Measurements from ENCODE around the gene GPHN. TPM values are rescaled to one million over a fixed set of nuclear protein-coding genes. Genes with fewer than 3 reads are reported as not detected.

Gene GPHN
- total RNA-seq, 1 experiment from 2014 or later: 18.1 TPM

DNA sequence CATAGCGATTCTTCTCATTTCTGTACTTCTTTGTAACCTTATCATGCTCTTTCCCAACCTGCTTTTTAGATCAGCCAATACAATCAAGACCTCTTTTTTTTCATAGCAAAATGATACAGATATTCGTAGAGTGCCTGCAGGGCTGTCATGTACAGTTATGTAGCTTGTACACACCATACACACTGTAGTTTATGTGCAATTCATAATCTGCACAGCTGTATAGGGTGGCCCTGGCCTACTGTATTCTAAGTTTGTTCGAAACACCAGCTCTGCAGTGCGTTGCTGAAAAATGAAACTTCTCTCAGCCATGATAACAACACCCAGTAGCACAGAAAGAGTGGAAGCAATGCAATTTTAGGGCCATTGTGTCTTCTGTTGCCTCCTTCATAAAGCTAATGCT lies 717.6 kb downstream of the GPHN start:
- ATAC-seq (no peak), DNase-seq (ENCODE audit: low spot score) (no peak)
- ChIA-PET POLR2A (no interaction called here), CTCF (no interaction called here)
- H3K27ac Mint-ChIP-seq: no peak overlapping the region
- H3K27me3 Mint-ChIP-seq (ENCODE audit: low read depth): no peaks in the 10 kb centered on the region; the same call in 1 of the 2 replicates
- no peak overlapping the region for H3K4me3 Mint-ChIP-seq
- no peak for TF ChIP-seq TEAD1 (CRISPR knock-in tag; IDR thresholded peaks at IDR 0.05)
- no peak for TF ChIP-seq ZNF121 (CRISPR knock-in tag; IDR thresholded peaks at IDR 0.05)
- TF ChIP-seq ZNF423 (CRISPR knock-in tag; IDR thresholded peaks at IDR 0.05): no peak
- TF ChIP-seq JUN (CRISPR knock-in tag; IDR thresholded peaks at IDR 0.05): no peak
- TF ChIP-seq, protein P1, sequence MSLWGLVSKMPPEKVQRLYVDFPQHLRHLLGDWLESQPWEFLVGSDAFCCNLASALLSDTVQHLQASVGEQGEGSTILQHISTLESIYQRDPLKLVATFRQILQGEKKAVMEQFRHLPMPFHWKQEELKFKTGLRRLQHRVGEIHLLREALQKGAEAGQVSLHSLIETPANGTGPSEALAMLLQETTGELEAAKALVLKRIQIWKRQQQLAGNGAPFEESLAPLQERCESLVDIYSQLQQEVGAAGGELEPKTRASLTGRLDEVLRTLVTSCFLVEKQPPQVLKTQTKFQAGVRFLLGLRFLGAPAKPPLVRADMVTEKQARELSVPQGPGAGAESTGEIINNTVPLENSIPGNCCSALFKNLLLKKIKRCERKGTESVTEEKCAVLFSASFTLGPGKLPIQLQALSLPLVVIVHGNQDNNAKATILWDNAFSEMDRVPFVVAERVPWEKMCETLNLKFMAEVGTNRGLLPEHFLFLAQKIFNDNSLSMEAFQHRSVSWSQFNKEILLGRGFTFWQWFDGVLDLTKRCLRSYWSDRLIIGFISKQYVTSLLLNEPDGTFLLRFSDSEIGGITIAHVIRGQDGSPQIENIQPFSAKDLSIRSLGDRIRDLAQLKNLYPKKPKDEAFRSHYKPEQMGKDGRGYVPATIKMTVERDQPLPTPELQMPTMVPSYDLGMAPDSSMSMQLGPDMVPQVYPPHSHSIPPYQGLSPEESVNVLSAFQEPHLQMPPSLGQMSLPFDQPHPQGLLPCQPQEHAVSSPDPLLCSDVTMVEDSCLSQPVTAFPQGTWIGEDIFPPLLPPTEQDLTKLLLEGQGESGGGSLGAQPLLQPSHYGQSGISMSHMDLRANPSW (CRISPR knock-in tag; conservative IDR thresholded peaks at IDR 0.05; ENCODE audit: low read depth): no peak
- TF ChIP-seq, protein P2, sequence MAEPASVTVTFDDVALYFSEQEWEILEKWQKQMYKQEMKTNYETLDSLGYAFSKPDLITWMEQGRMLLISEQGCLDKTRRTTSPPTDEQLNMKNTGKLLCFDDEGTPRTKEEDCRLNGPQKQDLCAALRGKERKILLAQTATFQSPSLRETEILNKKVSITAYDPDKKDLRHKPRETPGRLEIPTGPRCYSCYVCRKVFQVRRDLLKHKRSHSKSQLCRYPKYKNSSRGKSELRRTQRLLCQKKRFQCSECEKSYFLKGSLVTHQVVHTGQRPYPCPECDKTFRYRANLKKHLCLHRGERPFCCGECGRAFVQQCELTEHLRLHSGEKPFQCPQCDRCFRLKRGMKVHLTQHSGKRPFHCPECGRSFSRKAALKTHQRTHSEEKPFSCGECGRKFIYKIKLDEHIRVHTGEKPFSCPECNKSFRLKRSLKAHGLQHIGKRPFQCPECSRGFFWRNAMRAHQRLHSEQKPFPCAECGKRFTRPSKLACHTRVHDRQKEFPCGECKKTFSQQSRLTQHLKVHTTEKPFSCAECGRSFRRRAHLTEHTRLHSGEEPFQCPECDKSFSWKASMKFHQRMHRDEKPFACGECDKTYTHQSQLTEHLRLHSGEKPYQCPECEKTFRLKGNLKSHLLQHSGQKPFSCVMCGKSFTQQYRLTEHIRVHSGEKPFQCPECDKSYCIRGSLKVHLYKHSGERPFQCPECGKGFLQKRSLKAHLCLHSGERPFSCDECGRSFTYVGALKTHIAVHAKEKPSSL (CRISPR knock-in tag; conservative IDR thresholded peaks at IDR 0.05): no peak
- no peak for TF ChIP-seq TCF7 (CRISPR knock-in tag; IDR thresholded peaks at IDR 0.05; ENCODE audit: low read depth)
- H3K4me1 Mint-ChIP-seq: no peaks in the 10 kb centered on the region
- H3K9me3 Mint-ChIP-seq: no peaks in the 10 kb centered on the region
- H3K36me3 Mint-ChIP-seq: no peaks in the 10 kb centered on the region

DNA sequence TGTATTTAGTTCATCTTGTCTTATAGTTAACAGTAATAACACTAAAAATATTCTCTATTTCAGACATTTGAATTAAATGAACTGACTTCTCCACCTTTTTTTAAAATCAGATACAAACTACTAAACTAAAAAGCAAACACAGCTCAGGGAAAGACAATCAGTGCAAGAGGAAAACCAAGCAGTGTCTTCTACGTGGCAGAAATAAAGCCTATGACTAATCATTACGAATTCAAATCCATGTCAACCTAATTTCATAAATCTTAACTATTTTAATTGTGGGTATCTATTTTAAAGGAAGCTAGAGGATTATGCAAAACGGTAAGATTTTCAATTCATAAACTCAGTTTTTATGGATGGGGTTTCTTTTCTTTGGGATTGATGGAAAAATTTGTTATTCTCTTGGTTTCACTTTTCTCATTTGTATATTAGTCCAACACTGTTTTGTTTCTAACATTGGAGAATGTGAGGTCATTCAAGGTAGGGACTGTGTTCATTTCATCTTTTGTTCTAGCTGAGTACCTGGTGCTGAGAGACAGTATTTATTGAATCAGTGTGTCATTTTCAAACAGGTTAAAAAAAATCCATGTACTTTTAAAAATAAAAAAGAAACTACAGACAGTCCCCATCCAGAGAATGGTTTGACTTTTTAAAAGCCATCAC lies 720.5 kb downstream of the GPHN start:
- no peak overlapping the region for H3K4me3 Mint-ChIP-seq
- no peak for DNase-seq (ENCODE audit: low spot score)
- no peak overlapping the region for H3K27ac Mint-ChIP-seq
- ChIA-PET CTCF (no interaction called here), POLR2A (no interaction called here)
- no peaks in the 10 kb centered on the region for H3K4me1 Mint-ChIP-seq
- H3K36me3 Mint-ChIP-seq: no peaks in the 10 kb centered on the region
- no peaks in the 10 kb centered on the region; the same call in 1 of the 2 replicates for H3K27me3 Mint-ChIP-seq (ENCODE audit: low read depth)
- no peak for ATAC-seq
- no peaks in the 10 kb centered on the region for H3K9me3 Mint-ChIP-seq
- TF ChIP-seq ZNF263 (CRISPR knock-in tag; IDR thresholded peaks at IDR 0.05; ENCODE audit: low read depth) (no peak), ZNF219 (CRISPR knock-in tag; IDR thresholded peaks at IDR 0.05; ENCODE audit: borderline replicate concordance) (no peak), RELA (CRISPR knock-in tag; IDR thresholded peaks at IDR 0.05; ENCODE audit: borderline replicate concordance) (no peak), ZNF138 (CRISPR knock-in tag; conservative IDR thresholded peaks at IDR 0.05) (no peak), ZNF416 (CRISPR knock-in tag; IDR thresholded peaks at IDR 0.05) (no peak), JAZF1 (CRISPR knock-in tag; IDR thresholded peaks at IDR 0.05) (no peak), JUN (CRISPR knock-in tag; IDR thresholded peaks at IDR 0.05) (no peak)
- TF ChIP-seq, protein P3, sequence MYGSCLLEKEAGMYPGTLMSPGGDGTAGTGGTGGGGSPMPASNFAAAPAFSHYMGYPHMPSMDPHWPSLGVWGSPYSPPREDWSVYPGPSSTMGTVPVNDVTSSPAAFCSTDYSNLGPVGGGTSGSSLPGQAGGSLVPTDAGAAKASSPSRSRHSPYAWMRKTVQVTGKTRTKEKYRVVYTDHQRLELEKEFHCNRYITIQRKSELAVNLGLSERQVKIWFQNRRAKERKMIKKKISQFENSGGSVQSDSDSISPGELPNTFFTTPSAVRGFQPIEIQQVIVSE (CRISPR knock-in tag; IDR thresholded peaks at IDR 0.05; ENCODE audit: borderline replicate concordance): no peak
- TF ChIP-seq, protein P4, sequence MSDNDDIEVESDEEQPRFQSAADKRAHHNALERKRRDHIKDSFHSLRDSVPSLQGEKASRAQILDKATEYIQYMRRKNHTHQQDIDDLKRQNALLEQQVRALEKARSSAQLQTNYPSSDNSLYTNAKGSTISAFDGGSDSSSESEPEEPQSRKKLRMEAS (CRISPR knock-in tag; IDR thresholded peaks at IDR 0.05): no peak
- TF ChIP-seq, protein P5, sequence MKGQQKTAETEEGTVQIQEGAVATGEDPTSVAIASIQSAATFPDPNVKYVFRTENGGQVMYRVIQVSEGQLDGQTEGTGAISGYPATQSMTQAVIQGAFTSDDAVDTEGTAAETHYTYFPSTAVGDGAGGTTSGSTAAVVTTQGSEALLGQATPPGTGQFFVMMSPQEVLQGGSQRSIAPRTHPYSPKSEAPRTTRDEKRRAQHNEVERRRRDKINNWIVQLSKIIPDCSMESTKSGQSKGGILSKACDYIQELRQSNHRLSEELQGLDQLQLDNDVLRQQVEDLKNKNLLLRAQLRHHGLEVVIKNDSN (CRISPR knock-in tag; IDR thresholded peaks at IDR 0.05): no peak
- TF ChIP-seq, protein P2 (CRISPR knock-in tag; conservative IDR thresholded peaks at IDR 0.05): no peak
- TF ChIP-seq, protein P6, sequence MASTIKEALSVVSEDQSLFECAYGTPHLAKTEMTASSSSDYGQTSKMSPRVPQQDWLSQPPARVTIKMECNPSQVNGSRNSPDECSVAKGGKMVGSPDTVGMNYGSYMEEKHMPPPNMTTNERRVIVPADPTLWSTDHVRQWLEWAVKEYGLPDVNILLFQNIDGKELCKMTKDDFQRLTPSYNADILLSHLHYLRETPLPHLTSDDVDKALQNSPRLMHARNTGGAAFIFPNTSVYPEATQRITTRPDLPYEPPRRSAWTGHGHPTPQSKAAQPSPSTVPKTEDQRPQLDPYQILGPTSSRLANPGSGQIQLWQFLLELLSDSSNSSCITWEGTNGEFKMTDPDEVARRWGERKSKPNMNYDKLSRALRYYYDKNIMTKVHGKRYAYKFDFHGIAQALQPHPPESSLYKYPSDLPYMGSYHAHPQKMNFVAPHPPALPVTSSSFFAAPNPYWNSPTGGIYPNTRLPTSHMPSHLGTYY (CRISPR knock-in tag; IDR thresholded peaks at IDR 0.05): no peak
- TF ChIP-seq, protein P7, sequence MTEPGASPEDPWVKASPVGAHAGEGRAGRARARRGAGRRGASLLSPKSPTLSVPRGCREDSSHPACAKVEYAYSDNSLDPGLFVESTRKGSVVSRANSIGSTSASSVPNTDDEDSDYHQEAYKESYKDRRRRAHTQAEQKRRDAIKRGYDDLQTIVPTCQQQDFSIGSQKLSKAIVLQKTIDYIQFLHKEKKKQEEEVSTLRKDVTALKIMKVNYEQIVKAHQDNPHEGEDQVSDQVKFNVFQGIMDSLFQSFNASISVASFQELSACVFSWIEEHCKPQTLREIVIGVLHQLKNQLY (CRISPR knock-in tag; IDR thresholded peaks at IDR 0.05): no peak
- TF ChIP-seq, protein P8, sequence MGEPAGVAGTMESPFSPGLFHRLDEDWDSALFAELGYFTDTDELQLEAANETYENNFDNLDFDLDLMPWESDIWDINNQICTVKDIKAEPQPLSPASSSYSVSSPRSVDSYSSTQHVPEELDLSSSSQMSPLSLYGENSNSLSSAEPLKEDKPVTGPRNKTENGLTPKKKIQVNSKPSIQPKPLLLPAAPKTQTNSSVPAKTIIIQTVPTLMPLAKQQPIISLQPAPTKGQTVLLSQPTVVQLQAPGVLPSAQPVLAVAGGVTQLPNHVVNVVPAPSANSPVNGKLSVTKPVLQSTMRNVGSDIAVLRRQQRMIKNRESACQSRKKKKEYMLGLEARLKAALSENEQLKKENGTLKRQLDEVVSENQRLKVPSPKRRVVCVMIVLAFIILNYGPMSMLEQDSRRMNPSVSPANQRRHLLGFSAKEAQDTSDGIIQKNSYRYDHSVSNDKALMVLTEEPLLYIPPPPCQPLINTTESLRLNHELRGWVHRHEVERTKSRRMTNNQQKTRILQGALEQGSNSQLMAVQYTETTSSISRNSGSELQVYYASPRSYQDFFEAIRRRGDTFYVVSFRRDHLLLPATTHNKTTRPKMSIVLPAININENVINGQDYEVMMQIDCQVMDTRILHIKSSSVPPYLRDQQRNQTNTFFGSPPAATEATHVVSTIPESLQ (CRISPR knock-in tag; IDR thresholded peaks at IDR 0.05): no peak
